ENCODE data around the gene PIPOX.

The PIPOX gene

GRCh38 chr17:29090750-29091605, 48.0 kb downstream of the PIPOX start:
- H3K27ac Mint-ChIP-seq: peak overlapping the region; percentile 29 to 88
- H3K4me3 Mint-ChIP-seq: no peak overlapping the region

GRCh38 chr17:29091606-29092289, 48.8 kb downstream of the PIPOX start:
- H3K4me1 Mint-ChIP-seq: no peaks in the 10 kb centered on the region
- no peaks in the 10 kb centered on the region for H3K27me3 Mint-ChIP-seq
- no peak overlapping the region for H3K27ac Mint-ChIP-seq
- H3K4me3 Mint-ChIP-seq: no peak overlapping the region
- H3K9me3 Mint-ChIP-seq: no peaks in the 10 kb centered on the region
- DNase-seq (no peak), ATAC-seq (no peak)

More at GRCh38 chr17:29090750-29091605, 48.0 kb downstream of the PIPOX start:
- Mint-ChIP-seq H3K9me3 (no peaks in the 10 kb centered on the region), H3K4me1 (no peaks in the 10 kb centered on the region), H3K27me3 (no peaks in the 10 kb centered on the region)
- DNase-seq: no peak
- ATAC-seq: no peak

GRCh38 chr17:29093090-29093871, 50.3 kb downstream of the PIPOX start:
- ATAC-seq: no peak
- Mint-ChIP-seq H3K4me3 (no peak overlapping the region), H3K9me3 (no peaks in the 10 kb centered on the region), H3K4me1 (no peaks in the 10 kb centered on the region), H3K27ac (peak overlapping the region in 1 of 2 donors; percentile 67), H3K27me3 (no peaks in the 10 kb centered on the region)
- DNase-seq: no peak

DNA sequence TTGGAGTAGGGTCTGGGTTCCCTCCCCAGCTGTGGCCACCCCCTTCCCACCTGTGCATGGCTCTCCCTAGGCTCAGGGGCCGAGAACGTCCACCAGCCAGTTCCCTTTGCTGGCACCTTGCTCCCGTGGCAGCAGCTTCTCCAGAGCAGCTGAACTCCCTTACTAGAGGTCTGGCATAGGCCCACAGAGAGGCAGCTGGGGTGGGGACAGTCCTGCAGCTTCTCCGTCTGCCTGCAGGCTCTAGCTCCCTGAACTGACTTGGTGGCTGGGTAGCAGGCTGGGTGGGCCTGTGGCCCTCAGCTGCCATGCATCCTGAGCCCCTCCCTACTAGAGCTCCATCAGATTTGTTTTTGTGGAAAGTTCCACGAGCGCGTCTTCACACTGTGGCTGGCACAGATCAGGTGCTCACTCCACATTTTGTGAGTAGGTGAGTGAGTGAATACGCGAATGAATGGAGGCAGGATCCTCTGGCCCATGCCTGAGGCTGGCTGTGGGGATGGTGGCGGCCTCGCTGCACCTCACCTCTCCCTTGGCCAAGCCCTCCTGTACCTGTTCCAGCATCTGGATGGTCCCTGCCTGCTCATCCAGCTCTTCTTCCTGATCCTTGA, 51.3 kb downstream of the PIPOX start:
- H3K4me1 Mint-ChIP-seq: no peaks in the 10 kb centered on the region
- no peak overlapping the region for H3K27ac Mint-ChIP-seq
- no peaks in the 10 kb centered on the region for H3K9me3 Mint-ChIP-seq
- ATAC-seq (no peak), DNase-seq (no peak)
- no peak overlapping the region for H3K4me3 Mint-ChIP-seq
- H3K27me3 Mint-ChIP-seq: no peaks in the 10 kb centered on the region

DNA sequence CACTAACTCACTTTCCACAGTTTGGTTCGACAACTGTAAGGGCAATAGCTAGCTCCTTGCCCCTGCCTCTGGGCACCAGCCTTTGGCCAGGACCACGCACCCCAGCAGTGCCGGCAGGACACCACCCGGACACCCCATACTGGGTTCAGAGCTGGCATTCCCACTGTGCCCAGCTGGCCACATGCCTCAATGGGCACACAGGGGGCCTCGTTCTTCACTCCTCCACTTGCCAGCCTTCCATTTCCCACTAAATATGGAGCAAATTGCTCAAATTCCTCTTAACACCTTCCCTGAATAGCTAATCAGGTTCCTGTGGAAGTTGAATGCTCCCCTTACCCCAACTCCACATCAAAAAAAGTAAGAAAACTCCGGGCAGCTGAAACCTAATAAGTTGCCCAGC, 52.5 kb downstream of the PIPOX start:
- H3K4me1 Mint-ChIP-seq: peaks cover 11% of the 10 kb centered on the region
- no peaks in the 10 kb centered on the region for H3K9me3 Mint-ChIP-seq
- no peak overlapping the region for H3K4me3 Mint-ChIP-seq

DNA sequence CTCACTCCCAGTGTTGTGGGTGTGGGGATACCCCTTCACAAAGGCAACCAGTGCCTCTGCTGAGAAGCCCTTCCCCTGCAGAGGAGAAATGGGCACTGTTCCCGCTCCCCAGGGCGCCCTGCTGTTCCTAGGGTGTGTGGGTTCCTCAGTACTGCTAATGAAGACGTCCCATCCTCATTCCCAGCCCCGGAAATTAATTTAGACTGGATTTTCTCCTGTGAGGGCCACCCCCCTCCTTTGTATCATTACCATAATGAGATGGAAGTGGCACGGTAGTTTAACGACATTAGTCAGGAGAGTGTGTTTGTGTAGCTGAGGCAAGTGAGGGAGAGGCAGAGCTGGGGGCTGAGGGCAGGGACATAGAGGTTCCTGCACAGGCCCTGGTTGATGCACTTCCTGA, 53.2 kb downstream of the PIPOX start:
- H3K4me3 Mint-ChIP-seq: no peak overlapping the region
- DNase-seq (no peak), ATAC-seq (no peak)
- peaks cover 12% of the 10 kb centered on the region for H3K4me1 Mint-ChIP-seq
- no peaks in the 10 kb centered on the region for H3K9me3 Mint-ChIP-seq
- H3K27me3 Mint-ChIP-seq: no peaks in the 10 kb centered on the region
- H3K27ac Mint-ChIP-seq: no peak overlapping the region

More for the DNA sequence above, 52.5 kb downstream of the PIPOX start:
- Mint-ChIP-seq H3K27ac (no peak overlapping the region), H3K27me3 (no peaks in the 10 kb centered on the region)
- ATAC-seq (no peak), DNase-seq (no peak)

DNA sequence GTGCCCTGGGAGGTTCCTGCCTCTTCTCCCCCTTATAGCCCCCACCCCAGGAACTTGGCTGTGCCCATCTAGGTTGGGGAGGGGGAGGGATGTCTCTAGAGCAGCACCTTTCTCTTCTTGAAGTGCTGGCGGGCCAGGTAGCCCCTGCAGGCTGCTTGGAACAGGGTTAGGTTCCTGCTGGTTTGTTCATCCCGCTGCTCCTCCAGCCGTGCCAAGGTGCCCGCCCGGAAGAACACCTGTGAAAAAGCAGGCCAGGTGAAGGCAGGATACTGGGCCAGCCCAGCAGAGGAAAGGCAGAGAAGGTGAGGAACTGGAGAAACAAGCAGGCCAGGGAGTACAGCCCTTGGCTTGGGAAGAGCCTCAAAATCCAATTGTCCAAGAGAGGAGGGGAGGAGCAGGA, 56.6 kb downstream of the PIPOX start:
- Mint-ChIP-seq H3K4me3 (no peak overlapping the region), H3K27me3 (no peaks in the 10 kb centered on the region), H3K4me1 (peaks cover 12% of the 10 kb centered on the region), H3K27ac (peak overlapping the region in 1 of 2 donors; percentile 9), H3K9me3 (no peaks in the 10 kb centered on the region)
- no peak for DNase-seq
- ATAC-seq: no peak

DNA sequence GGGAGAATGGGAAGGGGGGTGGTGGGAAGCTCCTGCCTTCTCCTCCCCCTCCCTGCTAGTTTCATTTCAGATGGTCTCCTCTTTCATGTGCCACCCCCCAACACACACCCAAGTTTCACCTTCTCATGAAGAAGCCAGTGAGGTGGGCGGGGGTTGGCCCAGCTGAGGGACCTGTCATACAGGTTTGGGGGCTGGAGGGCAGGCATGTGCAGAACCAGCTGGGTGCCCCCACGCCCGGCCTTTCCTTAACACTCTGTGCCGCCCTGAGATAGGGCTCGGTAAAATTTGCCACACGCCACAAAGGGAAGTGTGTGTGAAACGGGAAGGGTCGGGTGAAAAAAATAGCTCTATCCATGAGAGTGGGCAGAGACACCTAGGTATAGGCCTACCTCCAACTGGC, 57.4 kb downstream of the PIPOX start:
- ATAC-seq (no peak), DNase-seq (no peak)
- no peaks in the 10 kb centered on the region for H3K27me3 Mint-ChIP-seq
- no peak overlapping the region for H3K27ac Mint-ChIP-seq
- H3K4me1 Mint-ChIP-seq: peaks cover 12% of the 10 kb centered on the region
- no peak overlapping the region for H3K4me3 Mint-ChIP-seq
- H3K9me3 Mint-ChIP-seq: no peaks in the 10 kb centered on the region

DNA sequence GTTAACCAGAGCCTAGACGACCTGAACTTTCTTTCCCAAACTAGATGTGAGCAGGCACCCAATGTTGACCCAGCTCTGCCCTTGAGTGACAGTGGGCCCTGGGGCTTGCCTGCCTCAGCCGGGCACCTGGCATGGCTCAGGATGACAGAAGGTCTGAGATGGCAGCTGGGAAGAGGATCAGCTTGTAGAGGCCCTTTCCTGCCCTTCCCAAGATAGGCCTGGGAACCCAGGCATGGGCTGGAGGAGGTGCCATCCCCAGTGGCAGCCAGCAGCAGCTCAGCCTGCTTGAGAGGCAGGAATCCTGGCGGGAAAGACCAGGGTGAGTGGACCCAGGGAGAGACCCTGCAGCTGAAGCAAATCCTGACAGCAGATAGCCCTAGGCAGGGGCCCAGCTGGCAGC, 59.1 kb downstream of the PIPOX start:
- Mint-ChIP-seq H3K27me3 (no peaks in the 10 kb centered on the region), H3K4me3 (no peak overlapping the region), H3K9me3 (no peaks in the 10 kb centered on the region), H3K4me1 (peaks cover 12% of the 10 kb centered on the region), H3K27ac (no peak overlapping the region)
- ATAC-seq: no peak
- DNase-seq: no peak

GRCh38 chr17:29102741-29103181, 59.8 kb downstream of the PIPOX start:
- Mint-ChIP-seq H3K4me1 (peaks cover 12% of the 10 kb centered on the region), H3K27ac (no peak overlapping the region), H3K9me3 (no peaks in the 10 kb centered on the region), H3K27me3 (no peaks in the 10 kb centered on the region), H3K4me3 (no peak overlapping the region)
- DNase-seq (no peak), ATAC-seq (no peak)

- DNase-seq (no peak), ATAC-seq (no peak)
- H3K4me1 Mint-ChIP-seq: peaks cover 12% of the 10 kb centered on the region
- no peaks in the 10 kb centered on the region for H3K27me3 Mint-ChIP-seq
- no peak overlapping the region for H3K27ac Mint-ChIP-seq
- H3K9me3 Mint-ChIP-seq: no peaks in the 10 kb centered on the region
- no peak overlapping the region for H3K4me3 Mint-ChIP-seq
Measured at GRCh38 chr17:29103341-29103740, 60.4 kb downstream of the PIPOX start.
